HG03045 (cell line): ENCODE results near the gene SLC2A4RG.

Experiments
- ATAC-seq: cut with Tn5 transposase; IDR thresholded peaks from one replicate; pipeline ENCODE4 v1.9.1; 2021; ENCODE audit warnings: mild to moderate bottlenecking, moderate library complexity; ENCODE audit not compliant: unreplicated experiment

SLC2A4RG gene

GRCh38 chr20:63699466-63700198 is 39.9 kb upstream of the SLC2A4RG start:
- ATAC-seq, result no peak

- no peak for ATAC-seq
Measured at GRCh38 chr20:63700199-63701050, 39.2 kb upstream of the SLC2A4RG start.

GRCh38 chr20:63701051-63701328 is 38.6 kb upstream of the SLC2A4RG start:
- ATAC-seq, result no peak

- ATAC-seq, result no peak
Measured at GRCh38 chr20:63701329-63702035, 38.1 kb upstream of the SLC2A4RG start.

- no peak for ATAC-seq
Measured at GRCh38 chr20:63702036-63702665, 37.4 kb upstream of the SLC2A4RG start.

- no peak for ATAC-seq
Measured at GRCh38 chr20:63702751-63703470, 36.7 kb upstream of the SLC2A4RG start.

GRCh38 chr20:63703471-63703975 is 36.1 kb upstream of the SLC2A4RG start:
- ATAC-seq, result no peak

GRCh38 chr20:63703976-63704748 is 35.4 kb upstream of the SLC2A4RG start:
- ATAC-seq, result no peak

GRCh38 chr20:63704749-63705117 is 34.8 kb upstream of the SLC2A4RG start:
- no peak for ATAC-seq

- no peak for ATAC-seq
Measured at GRCh38 chr20:63705232-63706026, 34.1 kb upstream of the SLC2A4RG start.

- ATAC-seq, result no peak
Measured at GRCh38 chr20:63706027-63706695, 33.4 kb upstream of the SLC2A4RG start.

GRCh38 chr20:63706852-63707557 is 32.6 kb upstream of the SLC2A4RG start:
- ATAC-seq, result peak; percentile 21

GRCh38 chr20:63707558-63708300 is 31.8 kb upstream of the SLC2A4RG start, which contains the start of the genes ARFRP1 and ZGPAT:
TSS of gene ARFRP1 (minus strand) at chr20:63707976. CDS start at chr20:63707091, 885 bp downstream.
TSS of gene ZGPAT (plus strand) at chr20:63708039. CDS start at chr20:63708581, 542 bp downstream.
- peak; percentile 60 for ATAC-seq

GRCh38 chr20:63708301-63709148 is 31.1 kb upstream of the SLC2A4RG start:
- peak; percentile 11 for ATAC-seq

GRCh38 chr20:63709149-63709527 is 30.4 kb upstream of the SLC2A4RG start:
- no peak for ATAC-seq

- ATAC-seq, result no peak
Measured at GRCh38 chr20:63711085-63711645, 28.4 kb upstream of the SLC2A4RG start.
